AG10803 (cell line): ENCODE results near the gene RANBP17.
A peak's percentile ranks its signal among the peaks of the same experiment; 100 is the strongest.
"Not testable (repeated sequence)": the region's sequence is repeated elsewhere in the genome, so short reads cannot be mapped to it uniquely, and the experiment has no call there.

Experiments used
- DNase-seq: peaks from one replicate; pipeline ENCODE4 v3.0.0; 2010; ENCODE audit warnings: low read depth
- H3K4me3 ChIP-seq: 2 replicates; pipeline ENCODE4 v1.5.1; 2011; ENCODE audit warnings: mild to moderate bottlenecking, low read length, control low read depth
- CTCF ChIP-seq: conservative IDR thresholded peaks from 2 replicates; pipeline ENCODE4 v1.5.1; 2011; ENCODE audit warnings: mild to moderate bottlenecking, low read length, control low read depth, inconsistent platforms

Gene RANBP17

GRCh38 chr5:171275841-171276544 lies 414.2 kb downstream of the RANBP17 start:
- DNase-seq, result no peak
- no peak for TF ChIP-seq CTCF
- no peak overlapping the region for H3K4me3 ChIP-seq

DNA sequence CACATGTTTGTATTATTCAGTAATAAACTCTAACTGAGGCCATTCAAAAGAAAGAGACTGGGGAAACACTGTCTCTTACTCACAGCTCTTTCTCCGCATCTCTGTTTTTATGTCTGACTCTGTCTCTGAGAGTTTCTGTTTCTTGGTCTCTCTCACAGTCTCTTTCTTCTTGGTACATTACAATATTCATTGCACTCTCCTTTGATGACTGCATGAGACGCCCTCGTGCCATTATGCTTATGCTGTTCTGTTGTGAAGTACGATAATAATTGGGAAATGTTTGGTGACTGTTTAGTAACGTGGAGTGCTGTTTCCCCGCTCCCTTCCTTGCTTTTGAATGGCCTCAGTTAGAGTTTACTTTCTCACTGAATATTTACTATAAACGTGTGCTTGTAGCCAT lies 421.9 kb downstream of the RANBP17 start:
- no peak for DNase-seq
- TF ChIP-seq CTCF, result no peak
- no peak overlapping the region for H3K4me3 ChIP-seq

- TF ChIP-seq CTCF, result no peak
- no peak overlapping the region for H3K4me3 ChIP-seq
- DNase-seq, result no peak
Measured at GRCh38 chr5:171285465-171285864, 423.6 kb downstream of the RANBP17 start.

DNA sequence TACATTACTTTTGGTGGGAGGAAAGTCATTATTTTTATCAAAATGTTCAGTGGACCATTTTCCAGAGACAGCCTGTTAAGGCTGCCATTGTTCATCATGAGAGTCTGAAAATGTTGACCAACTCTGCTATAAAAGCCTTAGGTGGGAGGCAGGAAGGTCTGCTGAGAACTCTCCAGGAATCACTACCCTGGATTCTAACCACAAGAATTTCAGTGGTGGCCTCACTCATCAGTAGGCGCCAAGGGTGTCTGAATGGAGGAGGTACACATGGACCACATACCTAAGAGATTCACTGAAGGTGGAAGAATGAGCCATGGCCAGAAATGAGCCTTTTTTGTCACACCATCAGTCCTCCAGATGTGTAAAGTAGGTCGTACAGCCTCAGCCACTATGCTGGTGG lies 426.2 kb downstream of the RANBP17 start:
- peak; percentile 23 for DNase-seq
- no peak overlapping the region for H3K4me3 ChIP-seq
- no peak for TF ChIP-seq CTCF

DNA sequence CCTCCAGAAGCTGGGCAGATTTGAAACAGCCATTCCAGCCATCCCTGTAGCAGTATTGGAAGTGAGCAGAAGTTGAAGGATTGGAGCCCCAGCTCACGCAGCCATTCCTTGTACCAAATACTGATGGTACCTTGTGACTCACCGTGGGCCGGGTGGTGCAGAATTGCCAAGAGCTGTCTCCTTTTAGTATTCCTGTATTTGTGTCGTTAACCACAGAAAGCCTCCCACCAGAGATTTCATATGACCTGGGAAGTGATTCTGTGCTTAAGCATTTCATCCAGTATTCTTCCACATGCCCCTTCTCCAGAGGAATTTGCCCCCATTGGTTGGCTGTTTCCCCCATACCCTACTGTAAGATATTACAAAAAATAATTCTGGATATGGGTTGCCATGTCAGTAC lies 429.6 kb downstream of the RANBP17 start:
- no peak overlapping the region for H3K4me3 ChIP-seq
- no peak for DNase-seq
- no peak for TF ChIP-seq CTCF

DNA sequence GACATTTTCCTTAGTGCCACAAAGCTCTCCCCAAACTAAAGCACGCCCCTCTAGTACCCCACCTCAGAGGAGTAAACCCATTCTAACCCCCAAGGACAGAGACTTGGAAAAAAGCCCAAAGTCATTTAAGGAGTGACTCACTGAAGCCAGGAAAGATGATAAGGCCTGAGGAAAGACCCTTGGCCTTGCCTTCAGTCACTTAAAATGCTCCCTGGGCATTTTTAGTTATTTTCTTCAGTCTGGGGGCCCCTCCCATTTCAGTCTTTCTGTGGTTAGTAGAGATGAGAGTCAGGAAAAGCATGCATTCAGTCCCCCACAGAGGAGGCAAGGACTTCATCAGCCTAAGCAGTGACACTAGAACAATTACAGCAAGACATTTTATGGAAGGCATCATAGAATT lies 433.5 kb downstream of the RANBP17 start:
- no peak for DNase-seq
- TF ChIP-seq CTCF, result no peak
- H3K4me3 ChIP-seq, result no peak overlapping the region

GRCh38 chr5:171295801-171296200 lies 434.0 kb downstream of the RANBP17 start:
- no peak for DNase-seq
- H3K4me3 ChIP-seq, result no peak overlapping the region
- no peak for TF ChIP-seq CTCF

DNA sequence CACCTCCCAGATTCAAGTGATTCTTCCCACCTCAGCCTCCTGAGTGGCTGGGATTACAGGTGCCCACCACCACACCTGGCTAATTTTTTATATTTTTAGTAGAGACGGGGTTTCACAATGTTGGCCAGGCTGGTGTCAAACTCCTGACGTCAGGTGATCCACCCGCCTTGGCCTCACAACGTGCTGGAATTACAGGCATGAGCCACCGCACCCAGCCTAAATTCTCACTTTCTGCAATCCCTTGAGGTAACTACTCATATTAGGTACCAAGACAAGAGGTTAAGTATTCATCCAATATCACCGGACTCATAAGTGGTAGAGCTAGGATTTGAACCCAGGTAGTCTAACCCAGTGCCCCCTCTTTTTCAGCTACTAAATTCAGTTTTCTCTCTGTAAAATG lies 436.1 kb downstream of the RANBP17 start:
- not testable (repeated sequence) for DNase-seq, H3K4me3 ChIP-seq
